Measurements from ENCODE around the gene CYP27C1.

CYP27C1 gene

GRCh38 chr2:127191331-127192219, 28.5 kb downstream of the CYP27C1 start:
- no peak overlapping the region for H3K4me3 ChIP-seq (ENCODE audit: low read depth, low read length)
- no peak overlapping the region for H3K27ac ChIP-seq (ENCODE audit: low read depth, low read length)
- no peaks in the 10 kb centered on the region for H3K36me3 ChIP-seq (ENCODE audit: control insufficient read depth, insufficient read depth, low read length)
- peaks cover 28% of the 10 kb centered on the region for H3K4me1 ChIP-seq (ENCODE audit: control insufficient read depth, insufficient read depth, low read length)
- no peaks in the 10 kb centered on the region for H3K27me3 ChIP-seq (ENCODE audit: control insufficient read depth, insufficient read depth, low read length)
- H3K9me3 ChIP-seq (ENCODE audit: control insufficient read depth, insufficient read depth, low read length): 0 out of 2 replicates have a peak, but pooled peaks cover 3% of the 10 kb centered on the region
- no peak overlapping the region for H3K9ac ChIP-seq (ENCODE audit: low read depth, low read length)

GRCh38 chr2:127188797-127189196, 31.3 kb downstream of the CYP27C1 start:
- Histone ChIP-seq H3K9ac (ENCODE audit: low read depth, low read length) (no peak overlapping the region), H3K27ac (ENCODE audit: low read depth, low read length) (no peak overlapping the region), H3K27me3 (ENCODE audit: control insufficient read depth, insufficient read depth, low read length) (no peaks in the 10 kb centered on the region), H3K36me3 (ENCODE audit: control insufficient read depth, insufficient read depth, low read length) (no peaks in the 10 kb centered on the region), H3K4me3 (ENCODE audit: low read depth, low read length) (no peak overlapping the region), H3K4me1 (ENCODE audit: control insufficient read depth, insufficient read depth, low read length) (peaks cover 20% of the 10 kb centered on the region), H3K9me3 (ENCODE audit: control insufficient read depth, insufficient read depth, low read length) (no peaks in the 10 kb centered on the region)

- no peaks in the 10 kb centered on the region for H3K9me3 ChIP-seq (ENCODE audit: control insufficient read depth, insufficient read depth, low read length)
- no peaks in the 10 kb centered on the region for H3K36me3 ChIP-seq (ENCODE audit: control insufficient read depth, insufficient read depth, low read length)
- H3K4me3 ChIP-seq (ENCODE audit: low read depth, low read length): no peak overlapping the region
- H3K27me3 ChIP-seq (ENCODE audit: control insufficient read depth, insufficient read depth, low read length): no peaks in the 10 kb centered on the region
- H3K27ac ChIP-seq (ENCODE audit: low read depth, low read length): no peak overlapping the region
- H3K9ac ChIP-seq (ENCODE audit: low read depth, low read length): no peak overlapping the region
- peaks cover 21% of the 10 kb centered on the region for H3K4me1 ChIP-seq (ENCODE audit: control insufficient read depth, insufficient read depth, low read length)
Measured at GRCh38 chr2:127187831-127188230, 32.3 kb downstream of the CYP27C1 start.

- H3K4me3 ChIP-seq (ENCODE audit: low read depth, low read length): no peak overlapping the region
- no peak overlapping the region for H3K9ac ChIP-seq (ENCODE audit: low read depth, low read length)
- H3K9me3 ChIP-seq (ENCODE audit: control insufficient read depth, insufficient read depth, low read length): no peaks in the 10 kb centered on the region
- peak overlapping the region; percentile 27 for H3K27ac ChIP-seq (ENCODE audit: low read depth, low read length)
- H3K27me3 ChIP-seq (ENCODE audit: control insufficient read depth, insufficient read depth, low read length): no peaks in the 10 kb centered on the region
- H3K36me3 ChIP-seq (ENCODE audit: control insufficient read depth, insufficient read depth, low read length): no peaks in the 10 kb centered on the region
- peaks cover 21% of the 10 kb centered on the region for H3K4me1 ChIP-seq (ENCODE audit: control insufficient read depth, insufficient read depth, low read length)
Measured at GRCh38 chr2:127187081-127187775, 32.9 kb downstream of the CYP27C1 start.

GRCh38 chr2:127185705-127186104, 34.4 kb downstream of the CYP27C1 start:
- no peak overlapping the region for H3K4me3 ChIP-seq (ENCODE audit: low read depth, low read length)
- no peaks in the 10 kb centered on the region for H3K36me3 ChIP-seq (ENCODE audit: control insufficient read depth, insufficient read depth, low read length)
- no peak overlapping the region for H3K9ac ChIP-seq (ENCODE audit: low read depth, low read length)
- H3K4me1 ChIP-seq (ENCODE audit: control insufficient read depth, insufficient read depth, low read length): peaks cover 21% of the 10 kb centered on the region
- H3K9me3 ChIP-seq (ENCODE audit: control insufficient read depth, insufficient read depth, low read length): no peaks in the 10 kb centered on the region
- no peaks in the 10 kb centered on the region for H3K27me3 ChIP-seq (ENCODE audit: control insufficient read depth, insufficient read depth, low read length)
- H3K27ac ChIP-seq (ENCODE audit: low read depth, low read length): no peak overlapping the region

- no peak overlapping the region for H3K4me3 ChIP-seq (ENCODE audit: low read depth, low read length)
- H3K9ac ChIP-seq (ENCODE audit: low read depth, low read length): no peak overlapping the region
- H3K4me1 ChIP-seq (ENCODE audit: control insufficient read depth, insufficient read depth, low read length): peaks cover 21% of the 10 kb centered on the region
- no peak overlapping the region for H3K27ac ChIP-seq (ENCODE audit: low read depth, low read length)
- H3K36me3 ChIP-seq (ENCODE audit: control insufficient read depth, insufficient read depth, low read length): no peaks in the 10 kb centered on the region
- no peaks in the 10 kb centered on the region for H3K9me3 ChIP-seq (ENCODE audit: control insufficient read depth, insufficient read depth, low read length)
- H3K27me3 ChIP-seq (ENCODE audit: control insufficient read depth, insufficient read depth, low read length): no peaks in the 10 kb centered on the region
Measured at GRCh38 chr2:127185093-127185492, 35.0 kb downstream of the CYP27C1 start.

GRCh38 chr2:127183771-127184170, 36.3 kb downstream of the CYP27C1 start:
- H3K27me3 ChIP-seq (ENCODE audit: control insufficient read depth, insufficient read depth, low read length): no peaks in the 10 kb centered on the region

GRCh38 chr2:127182626-127183458, 37.3 kb downstream of the CYP27C1 start:
- Histone ChIP-seq H3K9me3 (ENCODE audit: control insufficient read depth, insufficient read depth, low read length) (no peaks in the 10 kb centered on the region), H3K9ac (ENCODE audit: low read depth, low read length) (no peak overlapping the region), H3K27ac (ENCODE audit: low read depth, low read length) (no peak overlapping the region), H3K4me3 (ENCODE audit: low read depth, low read length) (no peak overlapping the region), H3K4me1 (ENCODE audit: control insufficient read depth, insufficient read depth, low read length) (peaks cover 20% of the 10 kb centered on the region), H3K27me3 (ENCODE audit: control insufficient read depth, insufficient read depth, low read length) (no peaks in the 10 kb centered on the region), H3K36me3 (ENCODE audit: control insufficient read depth, insufficient read depth, low read length) (no peaks in the 10 kb centered on the region)

More at GRCh38 chr2:127183771-127184170, 36.3 kb downstream of the CYP27C1 start:
- Histone ChIP-seq H3K4me3 (ENCODE audit: low read depth, low read length) (no peak overlapping the region), H3K9me3 (ENCODE audit: control insufficient read depth, insufficient read depth, low read length) (no peaks in the 10 kb centered on the region), H3K27ac (ENCODE audit: low read depth, low read length) (no peak overlapping the region), H3K36me3 (ENCODE audit: control insufficient read depth, insufficient read depth, low read length) (no peaks in the 10 kb centered on the region), H3K4me1 (ENCODE audit: control insufficient read depth, insufficient read depth, low read length) (peaks cover 21% of the 10 kb centered on the region), H3K9ac (ENCODE audit: low read depth, low read length) (no peak overlapping the region)

GRCh38 chr2:127181851-127182250, 38.2 kb downstream of the CYP27C1 start:
- Histone ChIP-seq H3K36me3 (ENCODE audit: control insufficient read depth, insufficient read depth, low read length) (no peaks in the 10 kb centered on the region), H3K9ac (ENCODE audit: low read depth, low read length) (no peak overlapping the region), H3K4me1 (ENCODE audit: control insufficient read depth, insufficient read depth, low read length) (peaks cover 10% of the 10 kb centered on the region), H3K4me3 (ENCODE audit: low read depth, low read length) (no peak overlapping the region), H3K27ac (ENCODE audit: low read depth, low read length) (no peak overlapping the region), H3K27me3 (ENCODE audit: control insufficient read depth, insufficient read depth, low read length) (no peaks in the 10 kb centered on the region), H3K9me3 (ENCODE audit: control insufficient read depth, insufficient read depth, low read length) (no peaks in the 10 kb centered on the region)

GRCh38 chr2:127179766-127180165, 40.3 kb downstream of the CYP27C1 start:
- H3K9me3 ChIP-seq (ENCODE audit: control insufficient read depth, insufficient read depth, low read length): no peaks in the 10 kb centered on the region
- peaks cover 7% of the 10 kb centered on the region; the same call in 1 of the 2 replicates for H3K4me1 ChIP-seq (ENCODE audit: control insufficient read depth, insufficient read depth, low read length)
- no peak overlapping the region for H3K9ac ChIP-seq (ENCODE audit: low read depth, low read length)
- H3K4me3 ChIP-seq (ENCODE audit: low read depth, low read length): no peak overlapping the region
- no peaks in the 10 kb centered on the region for H3K27me3 ChIP-seq (ENCODE audit: control insufficient read depth, insufficient read depth, low read length)
- H3K27ac ChIP-seq (ENCODE audit: low read depth, low read length): no peak overlapping the region
- no peaks in the 10 kb centered on the region for H3K36me3 ChIP-seq (ENCODE audit: control insufficient read depth, insufficient read depth, low read length)

Measured in HUES48 (cell line).